GM21717 (cell line): Measurements from ENCODE around the gene CASZ1.

Source experiments
- ATAC-seq: cut with Tn5 transposase; IDR thresholded peaks from one replicate; pipeline ENCODE4 v1.9.1; 2021; ENCODE audit warnings: mild to moderate bottlenecking, moderate library complexity; ENCODE audit not compliant: unreplicated experiment

CASZ1 gene

GRCh38 chr1:10710489-10710888 lies 86.0 kb downstream of the CASZ1 start:
- ATAC-seq = no peak

GRCh38 chr1:10709646-10710045 lies 86.8 kb downstream of the CASZ1 start:
- ATAC-seq = no peak

- ATAC-seq = no peak
Observed at GRCh38 chr1:10709165-10709564, 87.3 kb downstream of the CASZ1 start.

GRCh38 chr1:10708757-10709156 lies 87.7 kb downstream of the CASZ1 start:
- ATAC-seq = no peak

- ATAC-seq = no peak
Observed at GRCh38 chr1:10707208-10707607, 89.2 kb downstream of the CASZ1 start.

GRCh38 chr1:10706376-10706913 lies 90.0 kb downstream of the CASZ1 start:
- no peak for ATAC-seq

GRCh38 chr1:10705953-10706352 lies 90.5 kb downstream of the CASZ1 start:
- no peak for ATAC-seq

GRCh38 chr1:10704368-10704882 lies 92.0 kb downstream of the CASZ1 start:
- ATAC-seq = no peak

- no peak for ATAC-seq
Observed at GRCh38 chr1:10703702-10704101, 92.7 kb downstream of the CASZ1 start.

- ATAC-seq = no peak
Observed at GRCh38 chr1:10701145-10701544, 95.3 kb downstream of the CASZ1 start.

GRCh38 chr1:10699470-10699835 lies 97.0 kb downstream of the CASZ1 start:
- ATAC-seq = no peak

- no peak for ATAC-seq
Observed at GRCh38 chr1:10698726-10699469, 97.5 kb downstream of the CASZ1 start.

GRCh38 chr1:10697621-10698160 lies 98.8 kb downstream of the CASZ1 start:
- no peak for ATAC-seq

- no peak for ATAC-seq
Observed at GRCh38 chr1:10696977-10697376, 99.5 kb downstream of the CASZ1 start.

GRCh38 chr1:10694633-10695627 lies 101.5 kb downstream of the CASZ1 start:
- peak; percentile 39 for ATAC-seq

GRCh38 chr1:10694274-10694632 lies 102.2 kb downstream of the CASZ1 start:
- peak; percentile 26 for ATAC-seq

GRCh38 chr1:10693497-10694273 lies 102.8 kb downstream of the CASZ1 start:
- no peak for ATAC-seq

GRCh38 chr1:10693152-10693496 lies 103.3 kb downstream of the CASZ1 start:
- ATAC-seq = no peak

GRCh38 chr1:10692401-10693021 lies 103.9 kb downstream of the CASZ1 start:
- ATAC-seq = no peak

GRCh38 chr1:10691740-10692125 lies 104.7 kb downstream of the CASZ1 start:
- ATAC-seq = no peak
